ENCODE results near the gene RPS6KA2.
"Not testable (repeated sequence)": the region's sequence is repeated elsewhere in the genome, so short reads cannot be mapped to it uniquely, and the experiment has no call there.

Gene RPS6KA2

DNA sequence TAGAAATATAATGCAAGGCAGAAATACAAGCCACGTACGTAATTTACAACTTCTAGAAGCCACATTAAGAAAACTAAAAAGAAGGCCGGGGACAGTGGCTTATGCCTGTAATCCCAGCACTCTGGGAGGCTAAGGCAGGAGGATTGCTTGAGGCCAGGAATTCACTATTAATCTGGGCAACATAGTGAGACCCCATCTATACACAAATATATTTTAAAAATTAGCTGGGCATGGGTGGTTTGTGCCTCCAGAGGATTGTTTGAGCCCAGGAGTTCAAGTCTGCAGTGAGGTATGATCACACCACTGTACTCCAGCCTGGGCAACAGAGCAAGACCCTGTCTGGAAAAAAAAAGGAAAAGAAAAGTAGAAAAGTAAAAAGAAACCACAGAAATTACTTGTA lies 256.6 kb downstream of the RPS6KA2 start:
- DNase-seq (ENCODE audit: low read depth) = no peak

- no peak for DNase-seq (ENCODE audit: low read depth)
These were observed 257.3 kb downstream of the RPS6KA2 start for GRCh38 chr6:166369782-166370181.

DNA sequence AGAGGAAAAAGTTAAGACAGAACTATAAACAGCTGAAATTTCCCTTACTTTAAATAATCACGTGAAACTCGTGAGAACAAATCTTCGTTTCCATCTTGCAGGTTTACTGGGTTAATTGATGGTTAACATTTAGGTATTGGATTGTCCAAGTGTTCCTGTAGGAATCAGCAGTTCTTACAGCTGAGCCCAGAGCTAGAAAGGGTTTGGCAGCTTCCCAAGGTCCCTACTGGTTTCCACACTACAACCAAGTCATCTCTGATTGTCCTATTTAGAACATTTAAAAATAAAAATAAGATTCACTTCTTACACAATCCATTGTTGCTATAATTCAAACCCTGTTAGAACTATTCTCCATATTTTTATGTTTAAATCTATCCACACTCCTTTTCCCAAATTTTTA lies 260.1 kb downstream of the RPS6KA2 start:
- DNase-seq (ENCODE audit: low read depth) = no peak

DNA sequence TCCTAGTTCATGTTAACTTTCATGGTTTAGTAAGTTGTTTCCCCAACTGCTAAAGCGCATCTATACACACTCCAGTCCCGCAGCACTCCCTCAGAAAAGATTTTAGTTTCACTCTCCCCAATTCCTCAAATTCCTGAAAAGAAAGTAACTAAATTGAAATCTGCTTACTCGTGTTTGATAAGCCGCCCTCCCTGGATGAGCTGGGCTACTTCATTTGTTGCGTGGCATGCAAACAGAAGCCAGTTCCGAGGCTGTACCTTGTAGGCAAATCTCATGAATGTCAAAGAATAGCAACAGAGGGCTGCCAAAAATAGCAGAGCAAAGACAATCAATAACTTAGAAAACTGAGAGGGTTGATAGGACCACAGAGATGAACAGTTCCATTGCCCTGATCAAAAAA lies 261.2 kb downstream of the RPS6KA2 start:
- DNase-seq (ENCODE audit: low read depth) = no peak

- DNase-seq (ENCODE audit: low read depth) = no peak
These were observed 261.8 kb downstream of the RPS6KA2 start for GRCh38 chr6:166365221-166365620.

GRCh38 chr6:166364456-166364855 lies 262.6 kb downstream of the RPS6KA2 start:
- DNase-seq (ENCODE audit: low read depth) = no peak

- not testable (repeated sequence) for DNase-seq (ENCODE audit: low read depth)
These were observed 264.6 kb downstream of the RPS6KA2 start for GRCh38 chr6:166362427-166362826.

DNA sequence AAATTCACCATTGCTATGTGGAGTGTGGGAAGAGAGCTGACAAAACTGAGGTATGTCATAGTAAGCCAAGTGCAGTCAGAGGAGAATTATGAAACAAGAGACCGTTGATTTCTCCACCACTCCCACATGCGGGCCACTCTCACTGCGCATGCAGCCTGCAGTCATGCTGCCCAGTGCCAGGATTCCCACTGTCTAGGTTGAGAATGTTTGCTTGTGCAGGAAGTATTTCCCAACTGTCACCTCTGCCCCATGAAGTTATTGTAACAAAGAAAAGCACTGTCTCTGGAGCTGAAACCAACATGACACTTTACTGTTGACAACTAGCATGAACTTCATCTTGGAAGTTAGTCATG lies 266.0 kb downstream of the RPS6KA2 start:
- DNase-seq (ENCODE audit: low read depth) = no peak

DNA sequence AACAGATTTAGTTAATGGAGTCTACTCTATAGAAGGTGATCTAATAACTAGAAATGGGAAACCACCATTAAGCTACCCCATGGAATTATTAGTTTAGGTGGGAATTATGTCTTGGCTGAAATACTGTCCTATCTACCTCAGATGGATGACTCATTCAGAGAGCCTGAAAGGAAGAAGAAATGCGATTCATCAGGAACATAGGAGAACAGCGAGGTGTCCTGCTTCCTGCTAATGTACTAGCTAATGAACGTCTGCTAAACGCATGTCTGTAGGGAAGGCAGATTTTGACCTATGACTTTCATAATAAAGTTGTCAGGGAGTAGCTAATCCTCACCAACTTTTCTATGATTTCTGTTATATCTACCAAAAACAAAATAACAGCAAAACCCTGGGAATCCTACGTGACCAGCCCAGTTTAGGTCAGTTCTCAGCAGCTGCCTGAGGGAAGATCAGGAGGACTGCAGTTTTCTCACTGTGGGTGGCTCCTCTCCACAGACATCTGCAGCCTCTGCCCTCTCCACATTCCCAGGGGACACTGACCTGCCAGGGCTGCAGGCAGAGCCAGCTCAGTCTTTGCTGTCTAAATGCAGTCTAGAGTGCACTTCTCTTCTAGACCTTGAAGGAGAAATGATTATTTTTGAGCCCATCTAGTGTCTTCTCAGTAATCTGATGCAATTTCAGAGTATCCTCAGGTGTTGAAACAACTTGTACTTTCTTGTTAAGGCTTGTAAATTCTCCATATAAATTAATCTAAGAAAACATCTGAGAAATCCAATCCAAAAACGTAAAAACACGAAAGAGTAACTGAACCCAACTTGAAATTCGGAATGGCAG lies 266.6 kb downstream of the RPS6KA2 start:
- no peak for DNase-seq (ENCODE audit: low read depth)

All from T-helper 22 cell (primary cell).